ENCODE measurements around the gene YIF1A.

YIF1A gene

GRCh38 chr11:66247801-66248200 is 41.1 kb downstream of the YIF1A start:
- no peak for DNase-seq

GRCh38 chr11:66247295-66247694 is 41.6 kb downstream of the YIF1A start:
- no peak for DNase-seq

DNA sequence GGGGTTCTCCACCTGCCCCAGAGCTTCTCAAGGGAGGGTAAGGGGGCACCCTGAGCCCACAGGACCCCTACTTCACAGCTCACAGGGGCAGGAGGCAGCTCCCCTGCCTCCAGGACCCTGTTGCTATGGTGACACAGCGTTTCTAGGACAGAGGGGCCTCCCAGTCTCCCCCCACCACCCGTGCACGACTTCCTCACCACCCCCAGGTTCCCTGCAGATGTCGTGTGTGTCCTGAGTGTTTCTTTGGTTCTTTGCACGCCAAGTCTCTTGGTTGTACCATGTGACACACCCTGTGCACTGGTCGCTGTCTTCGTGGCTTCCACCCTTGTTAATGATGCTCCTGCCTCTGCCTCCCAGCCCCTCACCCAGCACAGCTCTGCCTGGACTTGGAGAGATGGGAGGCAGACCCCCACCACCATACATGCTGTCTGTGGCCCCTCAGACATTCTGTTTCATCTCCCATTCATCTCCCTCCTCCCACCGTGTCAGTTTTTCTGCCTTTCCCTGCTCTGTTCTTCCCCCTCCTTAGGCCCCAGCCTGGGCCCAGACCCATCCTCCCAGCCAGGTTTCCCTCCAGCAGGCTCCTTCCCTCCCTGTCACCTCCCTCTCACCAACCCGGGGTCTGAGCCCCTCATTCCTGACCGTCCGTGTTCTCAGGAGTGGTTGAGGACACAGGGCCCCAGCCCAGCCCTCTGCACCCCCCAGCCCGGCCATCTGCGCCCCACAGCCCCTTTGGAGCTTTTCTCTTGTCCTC is 45.0 kb downstream of the YIF1A start:
- no peak for DNase-seq

DNA sequence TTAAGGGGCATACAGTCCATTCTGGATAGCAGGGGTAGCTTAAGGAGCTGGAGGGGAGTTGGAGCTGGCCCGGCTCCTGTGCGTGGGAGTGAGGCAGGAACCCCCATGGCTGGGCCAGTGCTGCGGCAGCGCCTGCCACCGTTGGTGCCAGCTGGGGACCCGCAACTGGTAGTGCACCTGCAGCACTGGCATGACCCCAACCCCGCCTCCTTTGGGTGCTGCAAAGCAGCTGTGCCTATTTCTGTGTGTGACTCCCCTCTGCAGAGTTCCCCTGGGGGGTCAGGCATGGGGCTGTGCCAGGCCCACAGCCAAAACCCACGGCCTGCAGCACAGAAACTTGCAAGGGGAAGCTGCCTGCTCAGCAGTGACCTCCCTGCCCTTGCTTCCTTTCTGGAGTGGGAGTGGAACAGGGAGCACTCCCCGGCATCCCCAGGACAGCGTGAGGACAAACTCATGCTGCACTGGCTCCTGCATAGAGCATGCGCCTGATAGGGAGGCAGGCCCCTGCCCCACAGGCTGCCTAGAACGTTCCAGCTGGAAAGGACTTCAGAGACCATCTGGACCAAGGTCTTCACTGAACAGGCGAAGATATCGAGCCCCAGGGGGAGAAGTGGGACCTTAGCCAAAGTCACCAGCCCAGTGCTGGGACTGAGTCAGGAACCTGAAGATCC is 46.7 kb downstream of the YIF1A start:
- no peak for DNase-seq

GRCh38 chr11:66240781-66241136 is 48.2 kb downstream of the YIF1A start:
- no peak for DNase-seq

DNA sequence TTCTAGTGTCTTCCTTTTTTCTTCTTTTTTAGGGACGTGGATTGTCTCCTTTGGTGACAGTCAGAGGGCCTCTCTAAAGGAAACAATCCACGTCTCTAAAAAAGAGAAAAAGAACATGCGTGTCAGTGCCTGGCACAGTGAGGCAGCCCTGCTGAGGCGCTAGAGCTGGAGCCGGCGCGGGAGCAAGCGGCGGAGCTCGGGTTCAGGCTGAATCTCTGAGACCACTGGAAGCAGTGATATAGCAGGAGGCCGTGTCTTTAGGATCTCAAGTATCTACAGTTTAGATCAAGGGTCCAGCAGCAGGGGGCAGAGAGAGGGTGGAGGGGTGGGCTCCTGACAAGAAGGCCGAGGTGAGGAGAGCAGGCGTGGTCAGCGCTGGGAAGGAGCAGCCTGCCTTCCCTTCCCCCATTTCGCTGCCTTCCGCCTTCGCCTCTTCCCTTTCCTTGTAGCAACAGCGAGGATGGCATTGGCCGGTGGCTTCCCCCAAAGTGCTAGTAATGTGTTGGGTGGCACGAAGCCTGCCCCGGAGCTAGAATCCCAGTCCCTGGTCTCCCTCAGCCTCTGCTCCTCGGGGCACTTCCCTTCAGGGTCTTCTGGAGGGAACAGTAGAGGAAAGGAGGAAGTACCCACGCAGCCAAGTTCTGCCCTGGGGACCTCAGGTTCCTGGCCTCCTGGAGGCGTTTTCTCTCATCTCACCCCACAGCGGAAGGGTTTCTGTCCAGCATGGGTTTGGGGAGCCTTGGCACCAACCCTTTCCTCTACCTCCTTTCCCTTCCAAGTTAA is 48.8 kb downstream of the YIF1A start:
- no peak for DNase-seq

DNA sequence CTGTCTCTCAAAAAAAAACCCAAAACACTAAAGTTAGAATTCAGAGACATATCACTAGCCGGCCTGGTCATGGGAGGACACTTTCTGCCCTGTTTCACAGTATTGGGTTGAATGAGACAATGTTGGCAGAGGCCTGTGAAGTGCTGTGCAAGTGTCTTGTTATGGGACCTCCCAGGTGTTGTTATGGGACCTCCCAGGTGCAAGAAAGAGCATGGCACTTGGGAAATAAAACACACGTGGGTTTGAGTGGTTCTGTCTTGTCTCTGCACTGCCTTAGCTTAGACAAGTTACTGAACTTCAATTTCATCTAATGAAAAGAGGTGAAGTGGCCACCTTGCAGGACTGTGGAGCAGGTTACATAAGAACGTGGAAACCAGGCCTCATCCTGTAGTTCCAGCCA is 49.4 kb downstream of the YIF1A start:
- no peak for DNase-seq

DNA sequence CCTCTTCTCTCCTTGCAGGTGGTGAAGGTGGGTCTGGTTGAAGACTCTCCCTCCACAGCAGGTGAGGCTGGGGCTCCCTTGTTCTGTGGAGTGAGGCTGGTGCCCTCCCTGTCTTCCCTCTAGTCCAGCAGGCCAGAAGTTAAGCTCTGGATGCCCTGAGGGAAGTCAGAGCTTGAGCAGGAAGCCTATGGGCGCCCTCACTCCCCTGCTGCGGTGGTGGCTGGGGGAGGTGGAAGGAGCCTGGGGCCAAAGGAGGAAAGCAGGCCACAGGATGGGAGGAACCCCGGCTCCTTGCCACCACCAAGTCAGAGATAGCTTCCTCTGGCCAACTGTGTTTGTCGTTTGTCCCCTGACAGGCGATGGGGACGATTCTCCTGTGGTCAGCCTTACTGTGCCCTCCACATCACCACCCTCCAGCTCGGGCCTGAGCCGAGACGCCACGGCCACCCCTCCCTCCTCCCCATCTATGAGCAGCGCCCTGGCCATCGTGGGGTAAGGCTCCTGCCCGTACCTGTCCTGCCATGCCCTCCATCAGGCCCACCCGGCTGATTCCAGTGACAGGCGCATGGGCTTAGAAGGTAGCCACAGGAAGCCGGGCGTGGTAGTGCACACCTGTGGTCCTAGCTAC is 50.0 kb downstream of the YIF1A start:
- DNase-seq = no peak

GRCh38 chr11:66237867-66238266 is 51.1 kb downstream of the YIF1A start:
- no peak for DNase-seq

GRCh38 chr11:66235141-66235540 is 53.8 kb downstream of the YIF1A start:
- no peak for DNase-seq
